ENCODE data around the gene BEX2. TPM values are rescaled to one million over a fixed set of nuclear protein-coding genes. Genes with fewer than 3 reads are reported as not detected.
"Not testable (repeated sequence)": the region's sequence is repeated elsewhere in the genome, so short reads cannot be mapped to it uniquely, and the experiment has no call there.

Gene BEX2
- total RNA-seq, 1 donor from 2014 or later, result 3.6 TPM

- intact Hi-C loops (cut with micrococcal nuclease), result loop anchor here (5.0 to 10.0 kb wide), 2 partner anchors 53 to 95 kb away; partner anchors contain the start of genes BEX4 and TCEAL8
Measured at GRCh38 chrX:103309860-103310554, 783 bp downstream of the BEX2 start.

GRCh38 chrX:103305666-103306065 lies 5.1 kb downstream of the BEX2 start:
- intact Hi-C loops (cut with micrococcal nuclease), result loop anchor here (5.0 kb wide), 1 partner anchor 48 kb away; the partner anchor contains the start of gene TCEAL8
- H3K9me3 Mint-ChIP-seq; H3K27ac Mint-ChIP-seq; H3K27me3 Mint-ChIP-seq; H3K36me3 Mint-ChIP-seq (ENCODE audit: low read depth); H3K4me1 Mint-ChIP-seq; DNase-seq; H3K4me3 Mint-ChIP-seq: not testable (repeated sequence)

More at GRCh38 chrX:103309860-103310554, 783 bp downstream of the BEX2 start:
- DNase-seq, result peak; percentile 52
- Mint-ChIP-seq H3K27me3 (peaks cover 2% of the 10 kb centered on the region), H3K36me3 (ENCODE audit: low read depth) (no peaks in the 10 kb centered on the region), H3K27ac (no peak overlapping the region), H3K4me1 (no peaks in the 10 kb centered on the region), H3K4me3 (no peak overlapping the region), H3K9me3 (no peaks in the 10 kb centered on the region)

- Mint-ChIP-seq H3K9me3 (no peaks in the 10 kb centered on the region), H3K4me1 (peaks cover 3% of the 10 kb centered on the region), H3K4me3 (no peak overlapping the region), H3K27ac (no peak overlapping the region), H3K27me3 (peaks cover 2% of the 10 kb centered on the region), H3K36me3 (ENCODE audit: low read depth) (no peaks in the 10 kb centered on the region)
- DNase-seq, result no peak
- intact Hi-C loops (cut with micrococcal nuclease), result loop anchor here (5.0 kb wide), 1 partner anchor 47 kb away; the partner anchor contains the start of gene TCEAL8
Measured at GRCh38 chrX:103304705-103305104, 6.1 kb downstream of the BEX2 start.

- Mint-ChIP-seq H3K4me1 (no peaks in the 10 kb centered on the region), H3K4me3 (no peak overlapping the region), H3K36me3 (ENCODE audit: low read depth) (no peaks in the 10 kb centered on the region), H3K27ac (no peak overlapping the region), H3K27me3 (peaks cover 7% of the 10 kb centered on the region), H3K9me3 (no peaks in the 10 kb centered on the region)
- no peak for DNase-seq
- intact Hi-C loops (cut with micrococcal nuclease), result no loop called here
Measured at GRCh38 chrX:103293118-103293517, 17.7 kb downstream of the BEX2 start.

- Mint-ChIP-seq H3K4me3 (no peak overlapping the region), H3K36me3 (ENCODE audit: low read depth) (no peaks in the 10 kb centered on the region), H3K27ac (no peak overlapping the region), H3K27me3 (peaks cover 42% of the 10 kb centered on the region), H3K9me3 (no peaks in the 10 kb centered on the region), H3K4me1 (no peaks in the 10 kb centered on the region)
- DNase-seq, result no peak
- intact Hi-C loops (cut with micrococcal nuclease), result no loop called here
Measured at GRCh38 chrX:103279624-103280023, 31.2 kb downstream of the BEX2 start.

GRCh38 chrX:103276581-103277002 lies 34.2 kb downstream of the BEX2 start, which contains the start of gene TCEAL5:
TSS of gene TCEAL5 (minus strand) at chrX:103276750. CDS start at chrX:103274563, 2,187 bp downstream.
- Mint-ChIP-seq H3K9me3 (no peaks in the 10 kb centered on the region), H3K4me3 (no peak within 1 kb of the TSS), H3K27ac (no peak within 1 kb of the TSS), H3K4me1 (no peaks in the 10 kb centered on the region), H3K27me3 (peaks cover 50% of the 10 kb centered on the region), H3K36me3 (ENCODE audit: low read depth) (no peaks in the 10 kb centered on the region)
- DNase-seq, result no peak
- intact Hi-C loops (cut with micrococcal nuclease), result no loop called here

GRCh38 chrX:103275947-103276567 lies 34.7 kb downstream of the BEX2 start:
- intact Hi-C loops (cut with micrococcal nuclease), result no loop called here
- Mint-ChIP-seq H3K4me3 (no peak overlapping the region), H3K9me3 (no peaks in the 10 kb centered on the region), H3K4me1 (no peaks in the 10 kb centered on the region), H3K27me3 (peaks cover 50% of the 10 kb centered on the region), H3K36me3 (ENCODE audit: low read depth) (no peaks in the 10 kb centered on the region), H3K27ac (no peak overlapping the region)
- DNase-seq, result no peak

- no peak for DNase-seq
- intact Hi-C loops (cut with micrococcal nuclease), result no loop called here
- no peaks in the 10 kb centered on the region for H3K4me1 Mint-ChIP-seq
- no peaks in the 10 kb centered on the region for H3K36me3 Mint-ChIP-seq (ENCODE audit: low read depth)
- H3K9me3 Mint-ChIP-seq, result no peaks in the 10 kb centered on the region
- no peak overlapping the region for H3K27ac Mint-ChIP-seq
- H3K4me3 Mint-ChIP-seq, result no peak overlapping the region
- peaks cover 41% of the 10 kb centered on the region for H3K27me3 Mint-ChIP-seq
Measured at GRCh38 chrX:103274284-103274683, 36.5 kb downstream of the BEX2 start.

Other genes starting within 250 kb of the BEX2 start
- not detected in 2 replicates for gene BEX1, start 246.8 kb downstream of the BEX2 start, total RNA-seq
- gene NXF3, start 217.8 kb downstream of the BEX2 start, total RNA-seq, result not detected in 2 replicates
- 4.2 and 5.9 TPM in 2 replicates for gene BEX4, start 95.9 kb downstream of the BEX2 start, total RNA-seq
- gene TCEAL8, start 55.8 kb downstream of the BEX2 start, total RNA-seq, result 22.1 and 23.5 TPM in 2 replicates
- not detected in 2 replicates for gene TCEAL5, start 34.2 kb downstream of the BEX2 start, total RNA-seq
- gene TCEAL7, start 19.2 kb upstream of the BEX2 start, total RNA-seq, result not detected in 2 replicates
- gene TCEAL9, start 45.5 kb upstream of the BEX2 start, total RNA-seq, result 0.37 and 0.38 TPM in 2 replicates
- 3.3 and 4.5 TPM in 2 replicates for gene BEX3, start 65.5 kb upstream of the BEX2 start, total RNA-seq
- gene RAB40A, start 208.5 kb upstream of the BEX2 start, total RNA-seq, result 0.16 and 0.21 TPM in 2 replicates